Kidney epithelial cell (primary cell): ENCODE measurements around the gene KRTAP10-8. TPM values are rescaled to one million over a fixed set of nuclear protein-coding genes. Genes with fewer than 3 reads are reported as not detected.
"Not testable (repeated sequence)": the region's sequence is repeated elsewhere in the genome, so short reads cannot be mapped to it uniquely, and the experiment has no call there.

Experiments used
- DNase-seq: peaks from one replicate; pipeline ENCODE4 v3.0.0-alpha.2; 2010; ENCODE audit warnings: low read depth
- H3K27me3 ChIP-seq: 2 replicates; pipeline ENCODE4 v1.6.0; 2011; ENCODE audit warnings: low read length; ENCODE audit not compliant: control insufficient read depth, insufficient read depth
- H3K36me3 ChIP-seq: 2 replicates; pipeline ENCODE4 v1.5.1; 2011; ENCODE audit warnings: low read length; ENCODE audit not compliant: control insufficient read depth, insufficient read depth
- H3K4me3 ChIP-seq: 2 replicates; pipeline ENCODE4 v1.5.1; 2011; ENCODE audit warnings: low read depth, mild to moderate bottlenecking, control low read depth, low read length
- total RNA-seq: library from RNA; depleted of rRNA; stranded (reverse); fragments of >200 nt; gene quantifications from 2 replicates; pipeline ENCODE4 v1.2.3, GENCODE V29; 2015
- TF ChIP-seq, protein P1 (sequence below): IDR thresholded peaks from 2 replicates; pipeline ENCODE4 v1.5.1; 2011; ENCODE audit warnings: mild to moderate bottlenecking, moderate library complexity, low read length, control low read depth, inconsistent platforms; ENCODE audit not compliant: insufficient read depth, poor library complexity, severe bottlenecking

Gene KRTAP10-8
- total RNA-seq, 1 donor from 2014 or later = not detected

- H3K4me3 ChIP-seq = no peak overlapping the region
- no peaks in the 10 kb centered on the region for H3K27me3 ChIP-seq
- no peak for DNase-seq
- TF ChIP-seq, protein P1, sequence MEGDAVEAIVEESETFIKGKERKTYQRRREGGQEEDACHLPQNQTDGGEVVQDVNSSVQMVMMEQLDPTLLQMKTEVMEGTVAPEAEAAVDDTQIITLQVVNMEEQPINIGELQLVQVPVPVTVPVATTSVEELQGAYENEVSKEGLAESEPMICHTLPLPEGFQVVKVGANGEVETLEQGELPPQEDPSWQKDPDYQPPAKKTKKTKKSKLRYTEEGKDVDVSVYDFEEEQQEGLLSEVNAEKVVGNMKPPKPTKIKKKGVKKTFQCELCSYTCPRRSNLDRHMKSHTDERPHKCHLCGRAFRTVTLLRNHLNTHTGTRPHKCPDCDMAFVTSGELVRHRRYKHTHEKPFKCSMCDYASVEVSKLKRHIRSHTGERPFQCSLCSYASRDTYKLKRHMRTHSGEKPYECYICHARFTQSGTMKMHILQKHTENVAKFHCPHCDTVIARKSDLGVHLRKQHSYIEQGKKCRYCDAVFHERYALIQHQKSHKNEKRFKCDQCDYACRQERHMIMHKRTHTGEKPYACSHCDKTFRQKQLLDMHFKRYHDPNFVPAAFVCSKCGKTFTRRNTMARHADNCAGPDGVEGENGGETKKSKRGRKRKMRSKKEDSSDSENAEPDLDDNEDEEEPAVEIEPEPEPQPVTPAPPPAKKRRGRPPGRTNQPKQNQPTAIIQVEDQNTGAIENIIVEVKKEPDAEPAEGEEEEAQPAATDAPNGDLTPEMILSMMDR = no peak
- no peaks in the 10 kb centered on the region for H3K36me3 ChIP-seq
Measured at GRCh38 chr21:44628707-44629391, 17.0 kb downstream of the KRTAP10-8 start.

DNA sequence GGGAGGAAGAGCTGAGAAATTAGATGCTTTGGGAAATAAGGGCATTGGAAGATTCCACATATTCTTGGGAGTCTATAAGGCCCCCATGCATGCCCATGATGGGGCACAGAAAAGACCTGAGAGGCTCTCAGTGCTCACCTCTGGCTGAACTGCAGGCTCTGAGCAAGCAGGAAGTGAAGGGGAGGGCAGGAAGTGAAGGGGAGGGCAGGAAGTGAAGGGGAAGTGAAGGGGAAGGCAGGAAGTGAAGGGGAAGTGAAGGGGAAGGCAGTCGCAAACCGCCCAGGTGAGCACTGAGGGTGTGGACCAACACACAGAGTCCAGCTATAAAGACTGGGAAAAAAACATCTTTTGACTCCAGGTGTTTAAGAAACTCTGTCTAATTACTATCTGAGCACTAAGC lies 18.6 kb downstream of the KRTAP10-8 start:
- no peaks in the 10 kb centered on the region for H3K36me3 ChIP-seq
- TF ChIP-seq, protein P1 = no peak
- no peaks in the 10 kb centered on the region for H3K27me3 ChIP-seq
- no peak for DNase-seq
- no peak overlapping the region for H3K4me3 ChIP-seq

GRCh38 chr21:44632067-44632466 lies 20.2 kb downstream of the KRTAP10-8 start:
- no peak overlapping the region for H3K4me3 ChIP-seq
- H3K36me3 ChIP-seq = no peaks in the 10 kb centered on the region
- DNase-seq = no peak
- peaks cover 3% of the 10 kb centered on the region for H3K27me3 ChIP-seq
- TF ChIP-seq, protein P1 = no peak

DNA sequence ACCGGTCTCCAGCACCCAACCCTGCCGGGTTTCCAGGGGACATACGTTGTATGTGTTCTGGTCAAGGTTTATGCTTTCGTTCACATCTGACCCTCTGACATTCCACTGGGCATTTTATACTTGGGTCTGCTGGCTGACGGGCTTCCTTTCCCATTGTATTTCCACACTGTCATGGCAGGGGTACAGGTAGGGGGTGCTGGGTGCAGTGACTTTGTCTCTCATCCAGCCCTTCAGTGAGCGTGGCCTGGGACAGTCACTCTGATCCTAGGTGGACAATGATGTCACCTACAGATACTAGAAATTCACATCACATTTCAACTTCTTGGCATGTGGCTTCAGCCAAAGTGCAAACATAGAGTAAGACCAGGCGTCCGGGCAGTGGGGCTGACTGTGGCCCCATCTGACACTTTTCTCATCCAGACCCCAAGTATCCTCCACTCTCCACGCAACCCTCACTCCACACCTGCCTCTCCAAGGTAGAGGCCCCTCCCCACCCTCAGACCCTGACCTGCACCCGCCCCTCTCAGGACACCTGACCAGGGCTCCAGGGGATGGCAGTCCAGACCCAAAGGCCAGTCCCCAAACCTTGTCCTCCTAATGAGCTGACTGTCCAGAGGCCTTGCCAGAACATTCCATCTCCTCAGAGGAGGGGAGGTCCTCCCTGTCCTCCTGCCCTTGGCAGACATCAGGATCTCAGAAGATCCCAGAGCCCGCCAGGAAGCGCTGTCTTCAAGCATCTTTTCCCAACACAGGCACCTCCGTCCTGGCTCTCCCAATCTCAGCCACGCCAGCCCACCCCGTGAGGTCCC lies 24.5 kb downstream of the KRTAP10-8 start:
- TF ChIP-seq, protein P1 = no peak
- peaks cover 3% of the 10 kb centered on the region for H3K27me3 ChIP-seq
- DNase-seq = no peak

GRCh38 chr21:44637018-44637850 lies 25.4 kb downstream of the KRTAP10-8 start, which contains the start of gene KRTAP10-10:
Gene KRTAP10-10, plus strand, starts transcription at chr21:44637356. Its CDS starts 62 bp downstream, at chr21:44637418.
- no peak for DNase-seq
- no peaks in the 10 kb centered on the region for H3K36me3 ChIP-seq
- TF ChIP-seq, protein P1 = no peak
- peaks cover 3% of the 10 kb centered on the region for H3K27me3 ChIP-seq
- no peak within 1 kb of the TSS for H3K4me3 ChIP-seq

More for the DNA sequence above, 24.5 kb downstream of the KRTAP10-8 start:
- Histone ChIP-seq H3K36me3 (no peaks in the 10 kb centered on the region), H3K4me3 (no peak overlapping the region)

GRCh38 chr21:44637851-44638348 lies 26.0 kb downstream of the KRTAP10-8 start:
- not testable (repeated sequence) for H3K27me3 ChIP-seq, DNase-seq, H3K36me3 ChIP-seq, H3K4me3 ChIP-seq

DNA sequence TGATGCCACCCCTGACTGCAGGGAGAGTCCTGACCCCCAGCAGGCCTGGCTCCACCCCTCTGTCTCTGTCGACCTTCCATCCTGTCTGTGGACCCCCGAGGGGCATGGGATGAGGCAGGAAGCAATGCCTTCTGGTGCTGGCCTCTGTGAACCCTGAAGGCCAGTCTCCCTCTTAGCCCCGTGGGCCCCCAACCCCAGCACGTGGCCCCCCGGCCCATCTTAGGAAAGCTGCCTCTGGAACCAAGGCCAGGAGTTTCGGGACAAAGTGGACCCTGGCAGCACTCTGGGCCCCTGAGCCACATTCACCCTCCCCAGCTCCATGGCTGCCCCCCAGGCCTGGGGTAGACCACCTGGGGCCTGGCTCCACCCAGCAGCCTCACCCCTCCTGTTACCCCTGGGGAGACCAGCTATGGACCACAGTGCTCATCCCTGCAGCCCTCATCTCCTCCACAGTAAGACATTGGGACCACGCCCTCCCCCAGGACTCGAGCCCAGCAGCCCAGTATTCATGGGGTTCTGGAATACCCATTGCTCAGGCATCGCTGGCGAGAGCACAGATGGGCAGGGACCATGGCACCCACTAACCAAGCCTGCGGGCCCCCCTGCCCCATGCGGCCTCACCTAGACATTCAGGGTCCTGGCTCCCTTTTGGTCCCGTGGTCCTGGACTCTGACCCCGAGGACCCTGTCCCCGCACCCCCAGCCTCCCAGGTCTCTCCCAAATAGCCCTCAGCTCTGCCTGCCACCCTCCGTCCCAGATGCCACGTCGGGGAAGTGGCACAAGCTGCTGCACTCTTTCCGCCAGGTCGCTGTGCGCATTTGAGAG lies 26.8 kb downstream of the KRTAP10-8 start:
- H3K4me3 ChIP-seq, H3K36me3 ChIP-seq, H3K27me3 ChIP-seq, DNase-seq: not testable (repeated sequence)
